Myocyte (in vitro differentiated cells): Measurements from ENCODE around the gene DSP. TPM values are rescaled to one million over a fixed set of nuclear protein-coding genes. Genes with fewer than 3 reads are reported as not detected.
A peak's percentile ranks its signal among the peaks of the same experiment; 100 is the strongest.

Source experiments
- DNase-seq: peaks from one replicate; pipeline ENCODE4 v3.0.0-alpha.2; 2012; ENCODE audit warnings: low read depth
- total RNA-seq: library from RNA; depleted of rRNA; stranded (reverse); fragments of >200 nt; gene quantifications from 2 replicates; pipeline ENCODE4 v1.2.3, GENCODE V29; 2014

The DSP gene
- total RNA-seq, 1 donor from 2014 or later = 7.8 TPM

GRCh38 chr6:7537565-7538174, 3.8 kb upstream of the DSP start:
- DNase-seq = no peak

- no peak for DNase-seq
Measured at GRCh38 chr6:7538484-7538883, 3.0 kb upstream of the DSP start.

GRCh38 chr6:7540595-7540994, 876 bp upstream of the DSP start:
- no peak for DNase-seq

- peak; percentile 21 for DNase-seq
Measured at GRCh38 chr6:7542065-7542873, 798 bp downstream of the DSP start.

- peak; percentile 47 for DNase-seq
Measured at GRCh38 chr6:7542874-7543624, 1.6 kb downstream of the DSP start.

GRCh38 chr6:7543789-7544424, 2.4 kb downstream of the DSP start:
- no peak for DNase-seq

GRCh38 chr6:7544597-7544996, 3.1 kb downstream of the DSP start:
- no peak for DNase-seq

GRCh38 chr6:7545316-7546019, 4.0 kb downstream of the DSP start:
- DNase-seq = no peak

GRCh38 chr6:7546020-7546369, 4.5 kb downstream of the DSP start:
- no peak for DNase-seq

- DNase-seq = no peak
Measured at GRCh38 chr6:7546383-7546782, 4.9 kb downstream of the DSP start.

- DNase-seq = no peak
Measured at GRCh38 chr6:7546896-7547295, 5.4 kb downstream of the DSP start.

- DNase-seq = no peak
Measured at GRCh38 chr6:7547315-7547714, 5.8 kb downstream of the DSP start.

GRCh38 chr6:7550433-7550801, 8.9 kb downstream of the DSP start:
- no peak for DNase-seq

- DNase-seq = peak; percentile 18
Measured at GRCh38 chr6:7554533-7555275, 13.2 kb downstream of the DSP start.

GRCh38 chr6:7555671-7556070, 14.2 kb downstream of the DSP start:
- no peak for DNase-seq

- DNase-seq = no peak
Measured at GRCh38 chr6:7556394-7557106, 15.1 kb downstream of the DSP start.

- no peak for DNase-seq
Measured at GRCh38 chr6:7557652-7558051, 16.2 kb downstream of the DSP start.

GRCh38 chr6:7558781-7559180, 17.3 kb downstream of the DSP start:
- no peak for DNase-seq

GRCh38 chr6:7559196-7559595, 17.7 kb downstream of the DSP start:
- DNase-seq = no peak
